ENCODE measurements around the gene PTK6. TPM values are rescaled to one million over a fixed set of nuclear protein-coding genes. Genes with fewer than 3 reads are reported as not detected.

PTK6 gene
- total RNA-seq, 1 experiment from 2014 or later: 6.7 TPM

DNA sequence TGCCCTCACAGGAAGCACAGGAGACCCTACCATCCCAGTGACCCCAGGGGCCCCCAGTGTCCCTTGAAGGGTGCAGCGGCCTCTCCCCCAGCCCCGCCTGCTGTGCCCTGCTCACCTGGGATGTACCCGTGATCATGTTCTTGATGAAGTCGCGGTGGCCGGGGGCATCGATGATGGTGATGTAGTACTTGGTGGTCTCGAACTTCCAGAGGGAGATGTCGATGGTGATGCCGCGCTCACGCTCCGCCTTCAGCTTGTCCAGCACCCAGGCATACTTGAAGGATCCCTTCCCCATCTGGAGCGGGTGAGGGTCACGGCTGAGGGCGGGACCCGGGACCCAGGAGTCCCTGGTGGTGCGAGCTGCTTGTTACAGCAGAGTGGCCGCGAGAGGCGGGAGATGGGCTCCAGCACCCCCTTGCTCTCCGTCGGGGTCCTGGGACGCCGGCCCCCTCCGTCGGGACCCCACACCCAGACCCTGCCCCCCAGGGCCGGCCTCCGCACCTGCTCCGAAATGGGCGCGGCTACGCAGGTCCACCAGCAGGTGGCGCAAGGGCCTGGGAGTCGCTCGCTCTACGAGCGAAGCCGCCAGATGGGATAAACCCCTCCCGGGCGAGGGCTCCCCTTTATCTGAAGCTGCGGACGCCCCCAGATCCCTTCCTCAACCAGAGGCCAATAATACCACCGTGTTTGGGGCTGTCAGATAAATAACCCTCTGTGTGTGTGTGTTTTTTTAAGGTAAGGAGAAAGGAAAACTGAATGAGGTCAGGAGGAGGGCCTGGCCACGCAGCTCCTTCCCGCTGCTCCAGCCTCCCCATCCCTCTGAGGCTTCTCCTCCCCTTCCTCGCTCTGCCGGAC, 41.2 kb downstream of the PTK6 start:
- Histone ChIP-seq H2AFZ (ENCODE audit: low read depth, low read length, poor library complexity, severe bottlenecking) (no peak overlapping the region), H3K4me2 (ENCODE audit: low read length) (peak overlapping the region; percentile 95), H3K27ac (ENCODE audit: low read depth, low read length) (peak overlapping the region; percentile 77), H3K4me3 (replicated peaks in 1 of 2; ENCODE audit: low read depth in 1 of 2, low read length in 2 of 2) (no peak overlapping the region), H4K20me1 (ENCODE audit: insufficient read depth) (no peaks in the 10 kb centered on the region), H3K9ac (ENCODE audit: low read length) (peak overlapping the region; percentile 78; the same call in 1 of the 2 replicates), H3K79me2 (ENCODE audit: insufficient read depth, low read length) (peaks cover 50% of the 10 kb centered on the region), H3K9me3 (ENCODE audit: control insufficient read depth in 1 of 2, insufficient read depth in 1 of 2, low read depth in 1 of 2, low read length in 2 of 2) (no peaks in the 10 kb centered on the region), H3K4me1 (ENCODE audit: control insufficient read depth in 1 of 2, insufficient read depth in 2 of 2, low read length in 2 of 2) (peaks cover 17 to 32% of the 10 kb centered on the region in 2 experiments), H3K9me2 (ENCODE audit: insufficient read depth) (no peaks in the 10 kb centered on the region), H3K36me3 (ENCODE audit: control insufficient read depth in 1 of 2, insufficient read depth in 2 of 2, low read length in 2 of 2) (peaks cover 35 to 61% of the 10 kb centered on the region in 2 experiments), H3K27me3 (ENCODE audit: insufficient read depth, low read length) (no peaks in the 10 kb centered on the region)
- ChIA-PET POLR2A (interaction anchor here (1.7 kb wide), 1 partner anchor 25 kb away, joined by 10 read pairs; the partner anchor contains the start of gene PPDPF), CTCF (interaction anchor here (0.6 to 1.2 kb wide), 4 partner anchors 22 to 543 kb away, joined by 3 to 5 read pairs (median 4); partner anchors contain the start of gene PPDPF), RAD21 (ENCODE audit: low non-redundant PET in 1 of 2, low total read pairs in 2 of 2, uncharacterized antibody in 2 of 2, unreplicated experiment in 2 of 2) (interaction anchor here in 1 of 2 experiments (0.7 kb wide), 1 partner anchor 477 kb away, joined by 4 read pairs; no protein-coding TSS in a partner anchor)
- ATAC-seq (peak; percentile 44), DNase-seq (ENCODE audit: low read depth, low spot score) (no peak)
- TF ChIP-seq ZNF274 (IDR thresholded peaks at IDR 0.05; ENCODE audit: low read depth, low read length): no peak
- TF ChIP-seq, protein P1, sequence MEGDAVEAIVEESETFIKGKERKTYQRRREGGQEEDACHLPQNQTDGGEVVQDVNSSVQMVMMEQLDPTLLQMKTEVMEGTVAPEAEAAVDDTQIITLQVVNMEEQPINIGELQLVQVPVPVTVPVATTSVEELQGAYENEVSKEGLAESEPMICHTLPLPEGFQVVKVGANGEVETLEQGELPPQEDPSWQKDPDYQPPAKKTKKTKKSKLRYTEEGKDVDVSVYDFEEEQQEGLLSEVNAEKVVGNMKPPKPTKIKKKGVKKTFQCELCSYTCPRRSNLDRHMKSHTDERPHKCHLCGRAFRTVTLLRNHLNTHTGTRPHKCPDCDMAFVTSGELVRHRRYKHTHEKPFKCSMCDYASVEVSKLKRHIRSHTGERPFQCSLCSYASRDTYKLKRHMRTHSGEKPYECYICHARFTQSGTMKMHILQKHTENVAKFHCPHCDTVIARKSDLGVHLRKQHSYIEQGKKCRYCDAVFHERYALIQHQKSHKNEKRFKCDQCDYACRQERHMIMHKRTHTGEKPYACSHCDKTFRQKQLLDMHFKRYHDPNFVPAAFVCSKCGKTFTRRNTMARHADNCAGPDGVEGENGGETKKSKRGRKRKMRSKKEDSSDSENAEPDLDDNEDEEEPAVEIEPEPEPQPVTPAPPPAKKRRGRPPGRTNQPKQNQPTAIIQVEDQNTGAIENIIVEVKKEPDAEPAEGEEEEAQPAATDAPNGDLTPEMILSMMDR (IDR thresholded peaks at IDR 0.05 in 2 of 3, conservative IDR thresholded peaks at IDR 0.05 in 1 of 3; ENCODE audit: borderline replicate concordance in 1 of 3, insufficient read depth in 1 of 3, low read depth in 2 of 3, low read length in 2 of 3): peak in 2 of 3 experiments; percentile 84 to 90; a peak in 4 of 6 replicates
- BruUV-seq (replicated peaks): no TSS peak
- intact Hi-C loops (cut with micrococcal nuclease): no loop called here

DNA sequence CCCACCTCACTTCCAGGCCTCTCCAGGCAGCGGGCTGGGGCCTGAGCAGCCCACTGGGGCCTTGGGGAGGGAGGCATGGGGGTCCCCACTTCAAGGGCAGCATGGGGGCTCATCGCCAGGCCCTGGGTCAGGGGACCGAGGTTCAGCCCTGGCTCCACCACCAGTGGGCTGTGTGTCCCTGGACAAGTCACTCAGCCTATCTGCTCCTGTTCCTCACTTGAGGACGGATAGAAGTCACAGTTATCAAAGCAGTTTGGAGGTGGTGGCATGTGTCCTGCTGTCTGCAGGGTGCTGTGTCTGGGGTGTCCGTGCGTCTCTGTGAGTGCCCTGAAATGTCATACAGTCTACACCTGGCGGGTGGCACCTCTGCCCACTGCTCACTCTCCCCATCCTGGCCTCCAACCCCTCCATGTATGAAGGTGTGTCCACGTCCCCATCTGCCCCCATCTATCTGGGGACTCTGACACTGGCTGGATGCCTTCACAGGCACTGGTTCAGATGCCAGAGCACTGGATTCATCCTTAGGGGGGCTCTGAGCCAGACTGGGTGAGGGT, 41.9 kb downstream of the PTK6 start:
- ChIA-PET RAD21 (ENCODE audit: low non-redundant PET in 1 of 2, low total read pairs in 2 of 2, uncharacterized antibody in 2 of 2, unreplicated experiment in 2 of 2) (no interaction called here), POLR2A (no interaction called here), CTCF (no interaction called here)
- intact Hi-C loops (cut with micrococcal nuclease): no loop called here
- Histone ChIP-seq H3K79me2 (ENCODE audit: insufficient read depth, low read length) (peaks cover 50% of the 10 kb centered on the region), H3K27ac (ENCODE audit: low read depth, low read length) (no peak overlapping the region; the same call in 1 of the 2 replicates), H3K9me3 (ENCODE audit: control insufficient read depth in 1 of 2, insufficient read depth in 1 of 2, low read depth in 1 of 2, low read length in 2 of 2) (no peaks in the 10 kb centered on the region), H3K4me3 (replicated peaks in 1 of 2; ENCODE audit: low read depth in 1 of 2, low read length in 2 of 2) (no peak overlapping the region), H3K27me3 (ENCODE audit: insufficient read depth, low read length) (no peaks in the 10 kb centered on the region), H3K4me2 (ENCODE audit: low read length) (no peak overlapping the region), H3K9me2 (ENCODE audit: insufficient read depth) (no peaks in the 10 kb centered on the region), H4K20me1 (ENCODE audit: insufficient read depth) (no peaks in the 10 kb centered on the region), H3K9ac (ENCODE audit: low read length) (no peak overlapping the region), H3K4me1 (ENCODE audit: control insufficient read depth in 1 of 2, insufficient read depth in 2 of 2, low read length in 2 of 2) (peaks cover 17 to 31% of the 10 kb centered on the region in 2 experiments), H3K36me3 (ENCODE audit: control insufficient read depth in 1 of 2, insufficient read depth in 2 of 2, low read length in 2 of 2) (peaks cover 42 to 68% of the 10 kb centered on the region in 2 experiments), H2AFZ (ENCODE audit: low read depth, low read length, poor library complexity, severe bottlenecking) (no peak overlapping the region)
- no peak for ATAC-seq
- DNase-seq (ENCODE audit: low read depth, low spot score): no peak
- no TSS peak for BruUV-seq (replicated peaks)
- no peak for TF ChIP-seq SRF (IDR thresholded peaks at IDR 0.05; ENCODE audit: low read depth)
- TF ChIP-seq POLR2AphosphoS5 (IDR thresholded peaks at IDR 0.05; ENCODE audit: low read depth, low read length): no peak
- TF ChIP-seq, protein P2, sequence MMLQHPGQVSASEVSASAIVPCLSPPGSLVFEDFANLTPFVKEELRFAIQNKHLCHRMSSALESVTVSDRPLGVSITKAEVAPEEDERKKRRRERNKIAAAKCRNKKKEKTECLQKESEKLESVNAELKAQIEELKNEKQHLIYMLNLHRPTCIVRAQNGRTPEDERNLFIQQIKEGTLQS (IDR thresholded peaks at IDR 0.05): no peak
- TF ChIP-seq, protein P3, sequence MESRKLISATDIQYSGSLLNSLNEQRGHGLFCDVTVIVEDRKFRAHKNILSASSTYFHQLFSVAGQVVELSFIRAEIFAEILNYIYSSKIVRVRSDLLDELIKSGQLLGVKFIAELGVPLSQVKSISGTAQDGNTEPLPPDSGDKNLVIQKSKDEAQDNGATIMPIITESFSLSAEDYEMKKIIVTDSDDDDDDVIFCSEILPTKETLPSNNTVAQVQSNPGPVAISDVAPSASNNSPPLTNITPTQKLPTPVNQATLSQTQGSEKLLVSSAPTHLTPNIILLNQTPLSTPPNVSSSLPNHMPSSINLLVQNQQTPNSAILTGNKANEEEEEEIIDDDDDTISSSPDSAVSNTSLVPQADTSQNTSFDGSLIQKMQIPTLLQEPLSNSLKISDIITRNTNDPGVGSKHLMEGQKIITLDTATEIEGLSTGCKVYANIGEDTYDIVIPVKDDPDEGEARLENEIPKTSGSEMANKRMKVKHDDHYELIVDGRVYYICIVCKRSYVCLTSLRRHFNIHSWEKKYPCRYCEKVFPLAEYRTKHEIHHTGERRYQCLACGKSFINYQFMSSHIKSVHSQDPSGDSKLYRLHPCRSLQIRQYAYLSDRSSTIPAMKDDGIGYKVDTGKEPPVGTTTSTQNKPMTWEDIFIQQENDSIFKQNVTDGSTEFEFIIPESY (IDR thresholded peaks at IDR 0.05; ENCODE audit: extremely low read depth, insufficient replicate concordance, low read length): no peak
- TF ChIP-seq TCF7L2 (IDR thresholded peaks at IDR 0.05; ENCODE audit: borderline replicate concordance, extremely low read depth, insufficient read depth, insufficient read length): no peak
- no peak for TF ChIP-seq EZH2 (IDR thresholded peaks at IDR 0.05)
- TF ChIP-seq POLR2A (IDR thresholded peaks at IDR 0.05; ENCODE audit: borderline replicate concordance, extremely low read depth, insufficient read depth, insufficient read length): no peak
- TF ChIP-seq, protein P4, sequence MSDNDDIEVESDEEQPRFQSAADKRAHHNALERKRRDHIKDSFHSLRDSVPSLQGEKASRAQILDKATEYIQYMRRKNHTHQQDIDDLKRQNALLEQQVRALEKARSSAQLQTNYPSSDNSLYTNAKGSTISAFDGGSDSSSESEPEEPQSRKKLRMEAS (IDR thresholded peaks at IDR 0.05): no peak
- TF ChIP-seq EZH2phosphoT487 (IDR thresholded peaks at IDR 0.05; ENCODE audit: borderline replicate concordance): no peak
- TF ChIP-seq JUND (IDR thresholded peaks at IDR 0.05): no peak
- no peak for TF ChIP-seq SIN3A (IDR thresholded peaks at IDR 0.05; ENCODE audit: low read depth)
- no peak for TF ChIP-seq SP1 (IDR thresholded peaks at IDR 0.05; ENCODE audit: low read depth)

All from HCT116 (cell line).